SU-DHL-6 (cell line): ENCODE results near the gene CYP26C1.

Experiments
- EZH2phosphoT487 ChIP-seq: fragments of 200-600 bp; sonication (generic), shearing (Covaris generic); conservative IDR thresholded peaks from 2 replicates; pipeline ENCODE4 v1.6.1; 2018; ENCODE audit warnings: mild to moderate bottlenecking, antibody characterized with exemption, low read length, moderate library complexity, mixed read lengths
- TF ChIP-seq, protein P1 (sequence below): fragments of 200-600 bp; sonication (generic); IDR thresholded peaks from one replicate; pipeline ENCODE4 v1.5.1; 2017; ENCODE audit warnings: antibody characterized with exemption, mild to moderate bottlenecking, low read length, moderate library complexity; ENCODE audit not compliant: insufficient read depth, poor library complexity, severe bottlenecking

DNA sequence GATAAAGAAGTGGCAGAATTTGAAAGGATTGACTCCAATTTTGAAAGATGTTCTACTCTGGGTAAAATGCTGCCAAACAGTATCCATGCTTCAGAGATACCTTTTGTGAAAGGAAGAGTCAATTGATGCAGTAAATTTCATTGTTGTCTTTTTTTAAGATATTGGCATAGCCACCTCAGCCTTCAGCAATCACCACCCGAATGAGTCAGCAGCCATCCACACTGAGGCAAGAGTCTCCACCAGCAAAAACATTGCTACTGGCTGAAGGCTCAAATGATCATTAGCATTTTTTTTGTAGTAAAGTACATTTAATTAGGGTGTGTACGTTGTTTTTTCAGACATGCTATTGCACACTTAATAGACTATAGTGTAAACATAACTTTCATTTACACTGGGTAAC, 31.7 kb upstream of the CYP26C1 start:
- TF ChIP-seq, protein P1, sequence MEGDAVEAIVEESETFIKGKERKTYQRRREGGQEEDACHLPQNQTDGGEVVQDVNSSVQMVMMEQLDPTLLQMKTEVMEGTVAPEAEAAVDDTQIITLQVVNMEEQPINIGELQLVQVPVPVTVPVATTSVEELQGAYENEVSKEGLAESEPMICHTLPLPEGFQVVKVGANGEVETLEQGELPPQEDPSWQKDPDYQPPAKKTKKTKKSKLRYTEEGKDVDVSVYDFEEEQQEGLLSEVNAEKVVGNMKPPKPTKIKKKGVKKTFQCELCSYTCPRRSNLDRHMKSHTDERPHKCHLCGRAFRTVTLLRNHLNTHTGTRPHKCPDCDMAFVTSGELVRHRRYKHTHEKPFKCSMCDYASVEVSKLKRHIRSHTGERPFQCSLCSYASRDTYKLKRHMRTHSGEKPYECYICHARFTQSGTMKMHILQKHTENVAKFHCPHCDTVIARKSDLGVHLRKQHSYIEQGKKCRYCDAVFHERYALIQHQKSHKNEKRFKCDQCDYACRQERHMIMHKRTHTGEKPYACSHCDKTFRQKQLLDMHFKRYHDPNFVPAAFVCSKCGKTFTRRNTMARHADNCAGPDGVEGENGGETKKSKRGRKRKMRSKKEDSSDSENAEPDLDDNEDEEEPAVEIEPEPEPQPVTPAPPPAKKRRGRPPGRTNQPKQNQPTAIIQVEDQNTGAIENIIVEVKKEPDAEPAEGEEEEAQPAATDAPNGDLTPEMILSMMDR = no peak
- no peak for TF ChIP-seq EZH2phosphoT487
